ENCODE data around the gene TRIM39. TPM values are rescaled to one million over a fixed set of nuclear protein-coding genes. Genes with fewer than 3 reads are reported as not detected.

The TRIM39 gene
- total and polyA plus RNA-seq, 2 of the 13 experiments (the other 11 are each of a cell fraction or from before 2014, with no cell fraction given), result 7.7 to 14.6 TPM

DNA sequence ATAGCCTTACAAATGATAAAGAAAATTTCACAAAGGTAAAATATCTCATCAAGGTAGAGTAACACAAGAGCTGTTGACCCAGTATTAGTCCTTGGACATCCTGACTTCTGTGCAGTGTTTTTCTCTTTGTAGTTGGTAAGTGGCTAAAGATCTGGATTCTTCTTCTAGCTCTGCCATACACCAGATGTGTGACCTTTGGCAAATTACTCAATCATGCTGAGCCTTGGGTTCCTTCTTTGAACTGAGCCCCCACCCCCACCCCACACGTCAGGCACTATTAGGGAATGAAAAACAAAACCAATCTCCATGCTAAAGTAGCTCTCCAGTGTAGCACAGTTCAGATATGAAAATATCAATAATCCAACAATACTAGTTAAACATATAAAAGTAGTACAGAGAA is 15.1 kb upstream of the TRIM39 start (continued):
- TF ChIP-seq, protein P1, sequence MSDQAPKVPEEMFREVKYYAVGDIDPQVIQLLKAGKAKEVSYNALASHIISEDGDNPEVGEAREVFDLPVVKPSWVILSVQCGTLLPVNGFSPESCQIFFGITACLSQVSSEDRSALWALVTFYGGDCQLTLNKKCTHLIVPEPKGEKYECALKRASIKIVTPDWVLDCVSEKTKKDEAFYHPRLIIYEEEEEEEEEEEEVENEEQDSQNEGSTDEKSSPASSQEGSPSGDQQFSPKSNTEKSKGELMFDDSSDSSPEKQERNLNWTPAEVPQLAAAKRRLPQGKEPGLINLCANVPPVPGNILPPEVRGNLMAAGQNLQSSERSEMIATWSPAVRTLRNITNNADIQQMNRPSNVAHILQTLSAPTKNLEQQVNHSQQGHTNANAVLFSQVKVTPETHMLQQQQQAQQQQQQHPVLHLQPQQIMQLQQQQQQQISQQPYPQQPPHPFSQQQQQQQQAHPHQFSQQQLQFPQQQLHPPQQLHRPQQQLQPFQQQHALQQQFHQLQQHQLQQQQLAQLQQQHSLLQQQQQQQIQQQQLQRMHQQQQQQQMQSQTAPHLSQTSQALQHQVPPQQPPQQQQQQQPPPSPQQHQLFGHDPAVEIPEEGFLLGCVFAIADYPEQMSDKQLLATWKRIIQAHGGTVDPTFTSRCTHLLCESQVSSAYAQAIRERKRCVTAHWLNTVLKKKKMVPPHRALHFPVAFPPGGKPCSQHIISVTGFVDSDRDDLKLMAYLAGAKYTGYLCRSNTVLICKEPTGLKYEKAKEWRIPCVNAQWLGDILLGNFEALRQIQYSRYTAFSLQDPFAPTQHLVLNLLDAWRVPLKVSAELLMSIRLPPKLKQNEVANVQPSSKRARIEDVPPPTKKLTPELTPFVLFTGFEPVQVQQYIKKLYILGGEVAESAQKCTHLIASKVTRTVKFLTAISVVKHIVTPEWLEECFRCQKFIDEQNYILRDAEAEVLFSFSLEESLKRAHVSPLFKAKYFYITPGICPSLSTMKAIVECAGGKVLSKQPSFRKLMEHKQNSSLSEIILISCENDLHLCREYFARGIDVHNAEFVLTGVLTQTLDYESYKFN (CRISPR knock-in tag; conservative IDR thresholded peaks at IDR 0.05), result peak; percentile 64
- peak in 1 of 2 experiments; percentile 50; a peak in 1 of 4 replicates for TF ChIP-seq NR2F1 (CRISPR knock-in tag; IDR thresholded peaks at IDR 0.05)
- 0 out of 2 replicates have a peak, but pooled peaks have one; percentile 22 for TF ChIP-seq SALL1 (CRISPR knock-in tag; IDR thresholded peaks at IDR 0.05)
- no peak for TF ChIP-seq ZFP36L2 (CRISPR knock-in tag; IDR thresholded peaks at IDR 0.05)
- TF ChIP-seq HNF4A (CRISPR knock-in tag; IDR thresholded peaks at IDR 0.05), result peak; percentile 77
- TF ChIP-seq CREB1 (IDR thresholded peaks at IDR 0.05), result no peak
- TF ChIP-seq CREB1 (CRISPR knock-in tag; IDR thresholded peaks at IDR 0.05), result 0 out of 2 replicates have a peak, but pooled peaks have one; percentile 25
- TF ChIP-seq ZNF713 (CRISPR knock-in tag; IDR thresholded peaks at IDR 0.05), result no peak
- TF ChIP-seq, protein P2, sequence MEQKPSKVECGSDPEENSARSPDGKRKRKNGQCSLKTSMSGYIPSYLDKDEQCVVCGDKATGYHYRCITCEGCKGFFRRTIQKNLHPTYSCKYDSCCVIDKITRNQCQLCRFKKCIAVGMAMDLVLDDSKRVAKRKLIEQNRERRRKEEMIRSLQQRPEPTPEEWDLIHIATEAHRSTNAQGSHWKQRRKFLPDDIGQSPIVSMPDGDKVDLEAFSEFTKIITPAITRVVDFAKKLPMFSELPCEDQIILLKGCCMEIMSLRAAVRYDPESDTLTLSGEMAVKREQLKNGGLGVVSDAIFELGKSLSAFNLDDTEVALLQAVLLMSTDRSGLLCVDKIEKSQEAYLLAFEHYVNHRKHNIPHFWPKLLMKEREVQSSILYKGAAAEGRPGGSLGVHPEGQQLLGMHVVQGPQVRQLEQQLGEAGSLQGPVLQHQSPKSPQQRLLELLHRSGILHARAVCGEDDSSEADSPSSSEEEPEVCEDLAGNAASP (CRISPR knock-in tag; IDR thresholded peaks at IDR 0.05; ENCODE audit: borderline replicate concordance), result no peak
- peak; percentile 41; the same call in 1 of the 2 replicates for TF ChIP-seq CEBPB (IDR thresholded peaks at IDR 0.05; ENCODE audit: borderline replicate concordance, low read depth, low read length)
- peak; percentile 61 for TF ChIP-seq TCF7 (IDR thresholded peaks at IDR 0.05; ENCODE audit: low read depth)
- peak in 1 of 2 experiments; percentile 44; a peak in 2 of 4 replicates for TF ChIP-seq EP300 (IDR thresholded peaks at IDR 0.05; ENCODE audit: low read depth in 2 of 2, low read length in 2 of 2)
- TF ChIP-seq EP300 (CRISPR knock-in tag; IDR thresholded peaks at IDR 0.05; ENCODE audit: borderline replicate concordance), result no peak
- TF ChIP-seq, protein P3, sequence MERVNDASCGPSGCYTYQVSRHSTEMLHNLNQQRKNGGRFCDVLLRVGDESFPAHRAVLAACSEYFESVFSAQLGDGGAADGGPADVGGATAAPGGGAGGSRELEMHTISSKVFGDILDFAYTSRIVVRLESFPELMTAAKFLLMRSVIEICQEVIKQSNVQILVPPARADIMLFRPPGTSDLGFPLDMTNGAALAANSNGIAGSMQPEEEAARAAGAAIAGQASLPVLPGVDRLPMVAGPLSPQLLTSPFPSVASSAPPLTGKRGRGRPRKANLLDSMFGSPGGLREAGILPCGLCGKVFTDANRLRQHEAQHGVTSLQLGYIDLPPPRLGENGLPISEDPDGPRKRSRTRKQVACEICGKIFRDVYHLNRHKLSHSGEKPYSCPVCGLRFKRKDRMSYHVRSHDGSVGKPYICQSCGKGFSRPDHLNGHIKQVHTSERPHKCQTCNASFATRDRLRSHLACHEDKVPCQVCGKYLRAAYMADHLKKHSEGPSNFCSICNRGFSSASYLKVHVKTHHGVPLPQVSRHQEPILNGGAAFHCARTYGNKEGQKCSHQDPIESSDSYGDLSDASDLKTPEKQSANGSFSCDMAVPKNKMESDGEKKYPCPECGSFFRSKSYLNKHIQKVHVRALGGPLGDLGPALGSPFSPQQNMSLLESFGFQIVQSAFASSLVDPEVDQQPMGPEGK (CRISPR knock-in tag; IDR thresholded peaks at IDR 0.05), result peak; percentile 79
- TF ChIP-seq ARNTL (CRISPR knock-in tag; IDR thresholded peaks at IDR 0.05), result no peak
- TF ChIP-seq NR2F2 (IDR thresholded peaks at IDR 0.05; ENCODE audit: borderline replicate concordance, low read depth), result peak; percentile 52; the same call in 1 of the 2 replicates
- TF ChIP-seq ZNF572 (CRISPR knock-in tag; IDR thresholded peaks at IDR 0.05), result no peak
